Measurements from ENCODE around the gene SMIM10L2A.

DNA sequence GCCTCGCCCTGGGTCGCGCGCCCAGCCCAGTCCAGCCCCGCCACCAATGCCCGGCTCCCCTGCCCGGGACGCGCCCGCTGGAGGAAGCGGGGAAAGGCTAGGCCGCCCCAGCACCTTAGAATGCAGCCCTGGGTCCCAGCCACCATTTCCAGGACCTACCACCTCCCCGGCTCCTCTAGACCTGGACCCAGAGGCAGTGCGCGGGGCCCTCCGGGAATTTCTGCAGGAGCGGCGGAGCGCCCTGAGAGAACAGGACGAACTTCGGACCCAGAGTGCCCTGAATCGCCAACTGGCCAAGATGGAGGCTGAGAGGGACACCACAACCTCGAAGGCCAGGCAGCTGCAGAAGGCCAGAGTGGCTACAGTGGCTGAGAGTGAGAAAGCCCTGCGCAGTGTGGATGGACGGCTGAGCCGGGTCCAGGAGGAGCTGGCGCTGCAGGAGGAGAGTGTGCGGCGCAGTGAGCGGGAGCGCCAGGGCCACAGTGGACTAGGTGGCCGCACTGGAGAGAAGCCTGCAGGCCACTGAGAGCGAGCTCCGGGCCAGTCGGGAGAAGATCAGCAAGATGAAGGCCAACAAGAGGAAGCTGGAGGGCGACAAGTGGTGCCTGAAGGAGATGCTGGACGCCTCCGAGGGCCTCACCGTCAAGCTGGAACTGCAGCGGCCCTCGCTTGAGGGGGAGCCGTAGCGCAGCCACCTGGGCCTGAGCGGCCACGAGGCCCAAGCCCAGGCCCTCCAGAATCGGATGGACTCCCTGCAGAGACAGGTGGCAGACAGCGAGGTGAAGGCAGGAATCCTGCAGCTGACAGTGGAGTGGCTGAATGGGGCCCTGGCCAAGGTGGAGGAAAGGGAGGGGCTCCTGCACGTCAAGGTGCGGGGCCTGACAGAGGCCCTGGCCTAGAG lies 15.5 kb downstream of the SMIM10L2A start:
- TF ChIP-seq LARP7 (IDR thresholded peaks at IDR 0.05) (no peak), ATF3 (IDR thresholded peaks at IDR 0.05; ENCODE audit: borderline replicate concordance, extremely low read depth, low read depth, low read length) (no peak)
- TF ChIP-seq, protein P1, sequence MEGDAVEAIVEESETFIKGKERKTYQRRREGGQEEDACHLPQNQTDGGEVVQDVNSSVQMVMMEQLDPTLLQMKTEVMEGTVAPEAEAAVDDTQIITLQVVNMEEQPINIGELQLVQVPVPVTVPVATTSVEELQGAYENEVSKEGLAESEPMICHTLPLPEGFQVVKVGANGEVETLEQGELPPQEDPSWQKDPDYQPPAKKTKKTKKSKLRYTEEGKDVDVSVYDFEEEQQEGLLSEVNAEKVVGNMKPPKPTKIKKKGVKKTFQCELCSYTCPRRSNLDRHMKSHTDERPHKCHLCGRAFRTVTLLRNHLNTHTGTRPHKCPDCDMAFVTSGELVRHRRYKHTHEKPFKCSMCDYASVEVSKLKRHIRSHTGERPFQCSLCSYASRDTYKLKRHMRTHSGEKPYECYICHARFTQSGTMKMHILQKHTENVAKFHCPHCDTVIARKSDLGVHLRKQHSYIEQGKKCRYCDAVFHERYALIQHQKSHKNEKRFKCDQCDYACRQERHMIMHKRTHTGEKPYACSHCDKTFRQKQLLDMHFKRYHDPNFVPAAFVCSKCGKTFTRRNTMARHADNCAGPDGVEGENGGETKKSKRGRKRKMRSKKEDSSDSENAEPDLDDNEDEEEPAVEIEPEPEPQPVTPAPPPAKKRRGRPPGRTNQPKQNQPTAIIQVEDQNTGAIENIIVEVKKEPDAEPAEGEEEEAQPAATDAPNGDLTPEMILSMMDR (IDR thresholded peaks at IDR 0.05 in 2 of 3, conservative IDR thresholded peaks at IDR 0.05 in 1 of 3; ENCODE audit: control insufficient read depth in 2 of 3, extremely low read depth in 1 of 3, insufficient read depth in 1 of 3, low read depth in 3 of 3, low read length in 3 of 3), result no peak
